GM18858 (cell line): ENCODE measurements around the gene TSHR.

ENCODE experiments used
- ATAC-seq: cut with Tn5 transposase; IDR thresholded peaks from one replicate; pipeline ENCODE4 v1.9.1; 2021; ENCODE audit not compliant: unreplicated experiment

The TSHR gene

DNA sequence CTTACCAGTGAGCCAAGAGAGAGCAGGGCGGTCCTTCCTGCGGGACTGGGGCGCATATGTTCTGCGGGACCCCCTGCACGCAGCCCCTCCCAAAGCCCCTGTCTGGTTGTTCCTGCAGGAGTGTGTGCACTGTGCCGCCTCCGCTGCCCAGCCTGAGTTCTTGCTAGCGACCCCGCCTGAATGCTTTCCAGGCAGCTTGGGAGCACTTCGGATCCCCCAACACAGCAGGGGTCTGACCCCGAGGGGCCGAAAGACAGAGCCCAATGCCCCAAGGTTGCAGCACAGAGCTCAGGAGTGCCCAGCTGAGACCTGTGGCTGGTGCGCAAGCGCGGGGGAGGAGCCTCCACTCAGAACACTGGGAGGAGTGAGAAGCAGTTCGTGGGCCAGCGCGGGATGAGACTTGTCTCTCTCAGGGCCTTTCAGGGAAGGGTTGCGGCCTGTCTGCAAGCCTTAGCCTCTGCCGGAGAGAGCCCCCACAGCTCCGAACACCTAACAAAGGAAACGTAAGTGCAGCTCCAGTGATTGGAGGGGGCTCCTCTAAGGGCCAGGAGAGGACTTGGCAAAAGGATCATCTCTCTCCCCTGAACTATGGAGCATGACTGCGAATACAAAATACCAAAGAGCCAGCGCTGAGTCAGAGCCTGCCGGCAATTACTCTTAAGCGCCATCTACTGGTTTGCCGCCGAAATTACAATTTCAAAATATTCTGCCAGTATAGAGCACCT, 214.8 kb downstream of the TSHR start:
- peak; percentile 86 for ATAC-seq

DNA sequence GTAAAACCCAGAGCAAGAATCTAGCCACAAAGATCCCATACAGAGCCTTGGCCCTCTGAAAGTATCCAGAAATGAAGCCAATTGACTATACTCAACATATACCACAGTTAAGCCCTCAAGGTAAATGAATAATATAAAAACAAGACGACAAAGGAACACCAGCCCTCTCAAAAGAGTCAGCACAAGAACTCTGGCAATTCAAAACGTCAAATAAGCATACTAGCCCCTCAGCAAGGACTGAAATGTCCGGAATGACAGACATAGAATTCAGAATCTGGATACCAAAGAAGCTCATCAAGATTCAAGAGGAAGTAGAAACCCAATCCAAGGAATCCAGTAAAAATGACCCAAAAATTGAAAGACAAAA, 215.4 kb downstream of the TSHR start:
- ATAC-seq: no peak

DNA sequence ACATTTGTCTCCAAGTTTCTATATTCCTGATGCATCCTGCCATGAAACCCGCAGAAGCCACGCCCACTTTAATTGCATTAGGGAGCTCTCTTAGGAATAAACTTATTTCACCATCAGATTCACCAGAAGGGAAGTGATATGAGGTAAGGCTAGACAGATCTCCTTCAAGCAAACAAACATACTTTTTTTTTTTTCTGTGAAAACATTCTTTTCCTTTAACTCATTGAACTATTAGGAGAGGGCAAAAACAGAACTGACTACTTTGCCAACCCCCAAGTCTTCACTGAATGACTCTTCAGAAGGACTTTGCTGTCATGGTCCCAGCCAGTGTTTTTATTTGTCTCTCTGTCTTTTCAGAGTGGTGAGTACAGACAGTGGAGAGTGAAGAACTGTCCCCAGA, 216.9 kb downstream of the TSHR start:
- ATAC-seq: peak; percentile 25

DNA sequence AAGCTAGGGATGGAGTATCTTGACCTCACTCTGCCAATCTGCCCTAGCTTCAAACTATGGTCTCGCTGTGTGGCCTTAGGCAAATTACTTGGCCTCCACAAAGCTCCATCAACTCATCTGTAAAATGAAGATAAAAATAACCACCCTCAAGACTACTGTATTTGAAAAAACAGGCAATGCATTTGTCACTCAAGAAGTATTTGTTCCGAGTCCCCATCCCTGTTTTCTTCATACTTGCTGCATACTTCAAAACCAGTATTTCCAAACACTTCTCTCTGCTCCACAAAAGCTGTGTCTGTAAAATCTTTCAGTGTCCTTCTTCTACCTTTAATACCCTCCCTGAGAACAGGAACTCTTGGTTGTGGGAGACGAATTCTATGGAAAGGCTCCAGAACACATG, 217.5 kb downstream of the TSHR start:
- peak; percentile 20 for ATAC-seq

DNA sequence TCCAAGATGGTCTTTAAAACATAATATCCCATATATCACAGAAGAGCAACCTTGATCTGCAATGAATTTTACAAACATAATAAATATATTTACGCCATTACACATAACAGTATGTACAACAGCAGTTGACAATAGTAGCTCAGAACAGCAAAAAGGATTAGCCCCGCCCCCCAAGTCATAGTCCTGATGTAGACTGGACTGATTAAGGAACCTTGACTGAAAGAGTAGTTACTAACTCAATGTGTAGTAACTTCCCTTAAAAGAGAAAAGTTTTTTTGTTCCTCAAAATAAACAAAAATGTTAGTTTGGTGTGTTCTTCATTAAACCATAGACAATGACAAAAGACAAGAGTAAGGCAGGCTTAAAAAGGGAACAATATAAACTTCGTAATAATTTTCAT, 220.8 kb downstream of the TSHR start:
- ATAC-seq: no peak

DNA sequence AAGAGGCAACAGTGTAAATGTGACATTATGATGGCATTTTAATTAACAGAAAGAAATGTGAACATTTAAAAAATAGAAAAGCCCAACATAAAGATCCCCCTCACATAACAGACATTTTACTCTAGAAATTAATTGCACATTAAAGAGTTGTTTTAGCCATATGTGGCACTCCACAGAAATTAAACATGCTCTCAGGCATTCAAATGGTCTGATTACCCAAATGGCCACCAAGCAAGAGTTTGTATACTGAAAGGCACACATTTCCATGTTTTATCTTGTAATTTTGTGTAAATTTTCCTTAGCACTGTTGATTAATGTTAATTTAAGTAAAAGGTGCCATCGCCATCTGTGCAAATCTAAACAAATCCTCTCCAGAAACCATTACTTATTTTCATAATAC, 221.8 kb downstream of the TSHR start:
- ATAC-seq: no peak

DNA sequence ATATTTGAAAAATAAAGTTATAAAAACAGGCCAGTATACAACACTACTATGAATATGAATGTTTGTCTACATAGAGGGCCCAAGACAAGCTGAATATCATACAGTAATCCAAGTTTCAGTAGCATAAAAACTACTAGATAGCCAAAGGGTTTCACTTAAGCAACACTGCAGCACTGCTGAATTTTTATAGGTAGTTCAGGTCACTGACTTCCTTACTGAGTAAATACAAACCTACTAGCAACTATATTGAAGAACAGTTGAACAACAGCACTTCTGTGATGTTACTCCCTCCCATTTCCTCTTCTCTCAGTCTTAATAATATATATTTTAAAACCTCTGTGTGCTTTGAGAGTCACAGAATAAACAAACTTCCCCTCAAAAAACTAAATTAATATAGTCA, 222.6 kb downstream of the TSHR start:
- peak; percentile 52 for ATAC-seq

DNA sequence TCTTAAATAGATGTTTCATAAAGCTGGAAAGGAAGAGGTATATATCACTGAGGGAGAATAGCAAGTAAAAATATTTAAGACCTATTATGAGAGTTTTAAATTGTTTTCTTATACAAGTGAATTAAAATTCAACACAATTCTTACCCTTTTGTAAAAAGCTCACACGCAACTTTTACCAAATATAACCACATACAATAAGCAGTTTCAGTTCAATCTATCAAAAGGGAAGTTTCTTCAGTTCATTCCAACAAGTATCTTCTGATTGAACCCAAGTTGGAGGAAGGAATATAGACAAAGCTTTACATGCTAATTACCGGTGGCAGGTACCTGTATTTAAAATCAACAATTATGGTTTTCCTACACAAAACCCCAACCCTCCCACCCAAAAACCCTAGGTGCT, 224.2 kb downstream of the TSHR start:
- no peak for ATAC-seq

DNA sequence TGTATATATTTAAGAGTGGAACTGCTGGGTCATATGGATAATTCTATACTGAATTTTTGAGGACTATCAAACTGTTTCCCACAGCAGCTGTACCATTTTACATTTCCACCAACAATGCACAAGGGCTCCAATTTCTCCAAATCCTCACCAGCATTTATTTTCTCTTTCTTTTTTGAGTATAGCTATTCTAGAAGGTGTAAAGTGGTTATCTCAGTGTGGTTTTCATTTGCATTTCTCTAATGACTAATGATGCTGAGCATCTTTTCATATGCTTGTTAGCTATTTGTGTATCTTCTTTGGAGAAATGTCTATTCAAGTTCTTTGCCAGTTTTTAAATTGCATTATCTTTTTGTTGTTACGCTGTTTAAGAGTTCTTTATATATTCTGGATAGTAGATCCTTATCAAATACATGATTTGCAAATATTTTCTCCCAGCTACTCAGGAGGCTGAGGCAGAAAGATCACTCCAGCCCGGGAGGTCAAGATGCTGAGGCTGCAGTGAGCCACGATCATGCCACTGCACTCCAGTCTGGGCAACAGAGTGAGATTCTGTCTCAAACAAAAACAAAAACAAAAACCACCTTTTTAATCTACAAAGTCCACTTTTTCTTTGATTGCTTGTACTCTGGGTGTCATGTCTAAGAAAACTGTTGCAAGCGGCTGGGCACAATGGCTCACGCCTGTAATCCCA, 232.6 kb downstream of the TSHR start:
- peak; percentile 91 for ATAC-seq

DNA sequence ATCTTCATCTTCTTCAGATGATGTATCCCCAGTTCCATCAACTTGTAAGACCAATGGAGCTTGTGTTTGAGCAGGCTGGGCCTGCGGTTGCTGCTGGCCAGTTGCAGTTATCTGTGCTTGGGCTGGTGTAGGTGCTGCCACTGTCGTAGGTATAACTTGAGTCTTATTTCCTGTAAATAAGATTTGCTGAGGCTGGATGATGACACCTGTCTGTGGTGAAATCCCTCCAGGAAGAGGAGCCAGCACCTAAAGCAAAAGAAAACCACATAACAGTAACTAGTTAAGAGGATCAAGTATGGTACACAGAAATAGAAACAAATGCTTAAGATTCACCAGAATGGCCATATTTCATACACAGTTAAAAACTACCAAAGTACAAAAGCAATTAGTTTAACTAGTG, 237.2 kb downstream of the TSHR start:
- no peak for ATAC-seq

DNA sequence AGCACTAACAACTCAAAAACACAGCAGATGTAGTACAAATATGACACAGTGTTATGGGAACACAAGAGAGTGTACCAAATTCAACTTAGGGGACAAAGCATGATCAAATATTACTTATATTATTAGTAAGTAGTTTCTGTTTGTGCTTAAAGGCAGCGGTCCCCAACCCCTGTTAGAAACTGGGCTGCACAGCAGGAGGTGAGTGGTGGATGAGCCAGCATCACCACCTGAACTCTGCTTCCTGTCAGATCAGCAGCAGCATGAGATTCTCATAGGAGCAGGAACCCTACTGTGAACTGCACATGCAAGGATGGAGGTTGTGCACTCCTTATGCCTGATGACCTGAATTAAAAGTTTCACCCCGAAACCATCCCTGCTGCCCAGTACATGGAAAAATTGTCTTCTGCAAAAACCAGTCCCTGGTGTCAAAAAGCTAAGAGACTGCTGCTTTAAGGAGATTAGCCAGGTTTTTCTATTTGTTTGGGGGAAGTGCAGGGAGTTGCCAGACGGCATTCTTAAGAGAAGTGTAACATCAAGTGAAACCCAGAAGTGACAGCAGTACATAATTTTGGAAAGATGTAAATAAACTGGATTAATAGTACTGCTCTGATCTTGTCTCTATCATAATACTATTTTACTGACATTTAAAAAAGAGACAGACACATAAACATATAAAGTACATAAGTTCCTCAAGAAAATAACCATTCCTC, 238.7 kb downstream of the TSHR start:
- peak; percentile 50 for ATAC-seq
